ENCODE measurements around the gene GPRIN2. TPM values are rescaled to one million over a fixed set of nuclear protein-coding genes. Genes with fewer than 3 reads are reported as not detected.

GPRIN2 gene
- total RNA-seq, 1 experiment from 2014 or later = 10.5 TPM

GRCh38 chr10:46557319-46558121, 1.1 kb upstream of the GPRIN2 start:
- peak; percentile 74 for DNase-seq
- H2AK5ac ChIP-seq (ENCODE audit: insufficient read length, low read length) = no peak overlapping the region
- H3K79me2 ChIP-seq (ENCODE audit: insufficient read depth, low read length) = no peaks in the 10 kb centered on the region
- no peaks in the 10 kb centered on the region for H4K20me1 ChIP-seq (ENCODE audit: control insufficient read depth, insufficient read depth, insufficient read length)
- peaks cover 2% of the 10 kb centered on the region; the same call in 1 of the 2 replicates for H3K27me3 ChIP-seq (ENCODE audit: insufficient read depth, low read length)
- H4K5ac ChIP-seq (ENCODE audit: insufficient read length, low read depth, low read length) = no peak overlapping the region
- no peak overlapping the region for H3K4ac ChIP-seq (ENCODE audit: low read depth, low read length)
- Mint-ChIP-seq H3K4me1 (peaks cover 3 to 4% of the 10 kb centered on the region in 2 experiments; a peak in 3 of 4 replicates), H3K36me3 (ENCODE audit: insufficient read depth in 1 of 3, low read depth in 3 of 3) (no peaks in the 10 kb centered on the region), H3K27me3 (ENCODE audit: low read depth) (no peaks in the 10 kb centered on the region), H3K27ac (no peak overlapping the region), H3K9me3 (no peaks in the 10 kb centered on the region), H3K4me3 (peak overlapping the region in 1 of 2 experiments; percentile 81; a peak in 4 of 5 replicates)
- H2BK15ac ChIP-seq (ENCODE audit: low read depth, low read length) = no peak overlapping the region
- H3K4me1 ChIP-seq (ENCODE audit: insufficient read depth, low read length) = peaks cover 4% of the 10 kb centered on the region; the same call in 1 of the 2 replicates
- H2BK12ac ChIP-seq (ENCODE audit: insufficient read length, low read depth, low read length) = no peak overlapping the region
- no peak overlapping the region for H3K9ac ChIP-seq (ENCODE audit: extremely low read depth, insufficient read length, low read length)
- no peak overlapping the region for H2BK20ac ChIP-seq (ENCODE audit: low read depth, low read length, poor library complexity, severe bottlenecking)
- no peak overlapping the region for H4K91ac ChIP-seq (ENCODE audit: insufficient read length, low read depth, low read length)
- H3K23ac ChIP-seq (ENCODE audit: insufficient read length, low read depth, low read length) = no peak overlapping the region
- H4K8ac ChIP-seq (replicated peaks; ENCODE audit: insufficient read length, low read depth, low read length) = no peak overlapping the region
- no peaks in the 10 kb centered on the region for H3K9me3 ChIP-seq (ENCODE audit: control insufficient read depth, low read depth, low read length)
- no peak overlapping the region for H3K27ac ChIP-seq (ENCODE audit: insufficient read length, low read depth, low read length)
- H2BK120ac ChIP-seq (ENCODE audit: low read depth, low read length, poor library complexity, severe bottlenecking) = no peak overlapping the region
- peaks cover 14% of the 10 kb centered on the region for H3K23me2 ChIP-seq (ENCODE audit: insufficient read length, low read depth, low read length, poor library complexity, severe bottlenecking)
- no peak overlapping the region; the same call in 1 of the 2 replicates for H3K14ac ChIP-seq (ENCODE audit: insufficient read depth, low read length)
- no peak overlapping the region for H2BK5ac ChIP-seq (ENCODE audit: insufficient read length, low read length)
- TF ChIP-seq CTCF (conservative IDR thresholded peaks at IDR 0.05) = no peak
- H3T11ph ChIP-seq (ENCODE audit: low read length) = no peak overlapping the region
- H3K79me1 ChIP-seq (ENCODE audit: insufficient read depth, low read depth, low read length, poor library complexity, severe bottlenecking) = no peaks in the 10 kb centered on the region
- no peak overlapping the region for H3K18ac ChIP-seq (ENCODE audit: insufficient read length, low read depth, low read length)
- H3K4me2 ChIP-seq (ENCODE audit: insufficient read depth, insufficient read length, low read length) = peak overlapping the region; percentile 27
- WGBS (ENCODE audit: extremely low coverage, insufficient read length, low lambda C conversion rate) = no CpG with 5 or more reads among the region's 33 CpGs
- H2AFZ ChIP-seq (ENCODE audit: low read length) = no peak overlapping the region
- no peak overlapping the region for H3K56ac ChIP-seq (ENCODE audit: insufficient read length, low read depth, low read length)

Measured in H9 (cell line).